Ovary (tissue), 9 donors: ENCODE results near the gene RPL37. TPM values are rescaled to one million over a fixed set of nuclear protein-coding genes. Genes with fewer than 3 reads are reported as not detected.

ENCODE experiments used
- DNase-seq, 5 donors: peaks; one replicate each; pipeline ENCODE4 v3.0.0-alpha.2; 2019 to 2020
- H3K27ac ChIP-seq, 2 donors: fragments of 200-600 bp; one replicate each; pipeline versions ENCODE4 v1.5.1 to v1.8.0; 2019 to 2022
- H3K27me3 ChIP-seq: fragments of 200-600 bp; one replicate; pipeline ENCODE4 v1.8.0; 2022
- H3K36me3 ChIP-seq: fragments of 200-600 bp; sonication (generic); one replicate; pipeline ENCODE4 v1.5.1; 2019
- H3K4me1 ChIP-seq: one replicate; pipeline ENCODE4 v1.8.1; 2013; ENCODE audit warnings: mild to moderate bottlenecking, moderate library complexity; ENCODE audit not compliant: insufficient read depth
- H3K4me3 ChIP-seq: fragments of 200-600 bp; sonication (generic); one replicate; pipeline ENCODE4 v1.5.1; 2017
- H3K9me3 ChIP-seq, 2 donors: fragments of 200-600 bp in 1 of 2; sonication (generic) in 1 of 2; one replicate each; pipeline versions ENCODE4 v1.5.1 to v1.8.1; 2013 to 2019; ENCODE audit warnings: mild to moderate bottlenecking in 1 of 2, moderate library complexity in 1 of 2
- EP300 ChIP-seq: sonication (generic); formaldehyde crosslinking; IDR thresholded peaks from one replicate; pipeline ENCODE4 v1.6.1; 2017; ENCODE audit warnings: antibody characterized with exemption
- POLR2A ChIP-seq: fragments of 450-650 bp; IDR thresholded peaks from one replicate; pipeline ENCODE4 v1.6.1; 2017; ENCODE audit warnings: antibody characterized with exemption, mild to moderate bottlenecking, moderate library complexity
- WGBS, 3 donors: extraction: QIAGEN DNeasy Blood & Tissue Kit in 1 of 3; methylation state at CpG; one replicate each; pipeline versions ENCODE4 v1.1.5 to v1.1.7; 2013 to 2017; 5-methylcytosine and 5-hydroxymethylcytosine counted together
- intact Hi-C, 4 donors: fragments of 100-400 bp; cut with DNase I; formaldehyde crosslinking; loops; one replicate each; pipeline versions ENCODE4 v1.11.0 to v1.15.1; 2022 to 2023
- polyA plus RNA-seq, 2 donors: library from polyadenylated mRNA; stranded (reverse); fragments of 200-250 nt in 1 of 2; fragments of 350-450 nt in 1 of 2; fragmentation: Illumina TruSeq in 1 of 2; extraction: RNeasy Lipid Tissue Mini Kit (QIAGEN cat#74804) in 1 of 2; gene quantifications; one replicate each; pipeline ENCODE4 v1.2.3, GENCODE V29; 2013 to 2014
- total RNA-seq, 7 donors: library from RNA; depleted of rRNA in 2 of 7; stranded (reverse); fragments of >200 nt in 2 of 7; fragmentation: NEBNext Ultra II Directional in 3 of 7; extraction: Animal tissue kit (Norgen Biotek cat#: 25700) in 3 of 7; gene quantifications; one replicate each; pipeline versions ENCODE4 v1.1.0 to v1.2.4, GENCODE V29; 2016 to 2023
- TF ChIP-seq, protein P1 (sequence below), 3 donors: fragments of 450-650 bp in 2 of 3; fragments of 200-600 bp in 1 of 3; IDR thresholded peaks; one replicate each; pipeline versions ENCODE4 v1.5.1 to v1.8.0; 2016 to 2022; ENCODE audit warnings: antibody characterized with exemption in 3 of 3, mild to moderate bottlenecking in 1 of 3
- donor health status: DM: no; HTN: no; CAD: no; lungs with moderate emphysema.
- donor health status: DM: no; HTN: no; CAD: no.
- donor health status: Bipolar disorder and iron deficiency.
- donor health status: DM: yes; HTN: yes; CAD: no.
- donor health status: DM: no; HTN: no; CAD: no.
- donor health status: DM: yes; HTN: yes; CAD: no.

Gene RPL37
- total and polyA plus RNA-seq, 9 donors = 686 to 4,164 (median 2,386) TPM

GRCh38 chr5:40847525-40847924 is 12.5 kb upstream of the RPL37 start:
- H3K4me3 ChIP-seq = no peak overlapping the region
- no peaks in the 10 kb centered on the region for H3K9me3 ChIP-seq
- intact Hi-C loops = no loop called here
- TF ChIP-seq, protein P1, sequence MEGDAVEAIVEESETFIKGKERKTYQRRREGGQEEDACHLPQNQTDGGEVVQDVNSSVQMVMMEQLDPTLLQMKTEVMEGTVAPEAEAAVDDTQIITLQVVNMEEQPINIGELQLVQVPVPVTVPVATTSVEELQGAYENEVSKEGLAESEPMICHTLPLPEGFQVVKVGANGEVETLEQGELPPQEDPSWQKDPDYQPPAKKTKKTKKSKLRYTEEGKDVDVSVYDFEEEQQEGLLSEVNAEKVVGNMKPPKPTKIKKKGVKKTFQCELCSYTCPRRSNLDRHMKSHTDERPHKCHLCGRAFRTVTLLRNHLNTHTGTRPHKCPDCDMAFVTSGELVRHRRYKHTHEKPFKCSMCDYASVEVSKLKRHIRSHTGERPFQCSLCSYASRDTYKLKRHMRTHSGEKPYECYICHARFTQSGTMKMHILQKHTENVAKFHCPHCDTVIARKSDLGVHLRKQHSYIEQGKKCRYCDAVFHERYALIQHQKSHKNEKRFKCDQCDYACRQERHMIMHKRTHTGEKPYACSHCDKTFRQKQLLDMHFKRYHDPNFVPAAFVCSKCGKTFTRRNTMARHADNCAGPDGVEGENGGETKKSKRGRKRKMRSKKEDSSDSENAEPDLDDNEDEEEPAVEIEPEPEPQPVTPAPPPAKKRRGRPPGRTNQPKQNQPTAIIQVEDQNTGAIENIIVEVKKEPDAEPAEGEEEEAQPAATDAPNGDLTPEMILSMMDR (IDR thresholded peaks at IDR 0.05) = no peak
- TF ChIP-seq EP300 (no peak), POLR2A (no peak)
- WGBS, 3 donors = 79 to 91% (median 86%) methylated on average over 1 of the region's 1 CpG
- H3K36me3 ChIP-seq = no peaks in the 10 kb centered on the region
- no peak for DNase-seq
- no peak overlapping the region for H3K27ac ChIP-seq
- H3K4me1 ChIP-seq = peaks cover 2% of the 10 kb centered on the region
- no peaks in the 10 kb centered on the region for H3K27me3 ChIP-seq

DNA sequence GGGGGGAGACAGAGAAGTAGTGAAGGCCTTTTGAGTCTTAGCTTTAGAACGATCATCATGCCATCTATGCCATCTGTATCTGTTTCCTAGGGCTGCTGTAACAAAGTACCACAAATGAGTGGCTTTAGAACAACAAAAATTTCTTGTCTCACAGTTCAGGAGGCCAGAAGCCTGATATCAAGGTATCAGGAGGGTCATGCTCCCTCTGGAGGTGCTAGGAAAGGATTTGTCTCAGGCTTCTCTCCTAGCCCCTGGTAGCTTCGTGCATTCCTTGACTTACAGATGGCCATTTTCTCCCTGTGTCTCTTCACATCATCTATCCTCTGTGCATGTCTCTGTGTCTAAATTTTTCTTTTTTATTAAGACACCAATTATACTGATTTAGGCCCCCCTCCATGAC is 11.3 kb upstream of the RPL37 start:
- no peak for DNase-seq
- TF ChIP-seq, protein P1 (IDR thresholded peaks at IDR 0.05) = no peak
- TF ChIP-seq EP300 (no peak), POLR2A (no peak)
- H3K4me3 ChIP-seq = no peak overlapping the region
- H3K27me3 ChIP-seq = no peaks in the 10 kb centered on the region
- peaks cover 3% of the 10 kb centered on the region for H3K4me1 ChIP-seq
- H3K36me3 ChIP-seq = no peaks in the 10 kb centered on the region
- WGBS, 3 donors = 87 to 95% (median 90%) methylated on average over 2 of the region's 2 CpGs
- intact Hi-C loops = no loop called here
- no peaks in the 10 kb centered on the region for H3K9me3 ChIP-seq
- no peak overlapping the region for H3K27ac ChIP-seq

DNA sequence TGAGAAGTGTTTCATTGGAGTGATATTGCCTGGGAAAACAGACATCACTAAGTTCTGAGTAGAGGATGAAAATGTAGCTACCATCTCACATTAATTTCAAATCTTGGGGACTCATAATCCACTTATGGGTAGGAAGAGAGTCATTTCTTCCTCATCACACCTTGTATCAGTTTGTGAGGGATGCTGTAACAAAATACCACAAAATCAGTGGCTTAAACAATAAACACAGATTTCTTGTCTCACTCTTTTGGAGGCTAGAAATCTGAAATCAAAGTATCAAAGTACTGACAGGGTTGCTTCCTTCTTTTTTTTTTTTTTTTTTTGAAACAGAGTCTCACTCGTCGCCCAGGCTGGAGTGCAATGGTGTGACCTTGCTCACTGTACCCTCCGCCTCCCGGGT is 9.5 kb upstream of the RPL37 start:
- WGBS, 3 donors = 85 to 96% (median 91%) methylated on average over 4 of the region's 4 CpGs
- Histone ChIP-seq H3K36me3 (no peaks in the 10 kb centered on the region), H3K27ac (no peak overlapping the region), H3K9me3 (no peaks in the 10 kb centered on the region), H3K27me3 (no peaks in the 10 kb centered on the region), H3K4me1 (peaks cover 5% of the 10 kb centered on the region), H3K4me3 (no peak overlapping the region)
- intact Hi-C loops = no loop called here
- DNase-seq = no peak
- no peak for TF ChIP-seq POLR2A
- TF ChIP-seq EP300 = no peak
- TF ChIP-seq, protein P1 (IDR thresholded peaks at IDR 0.05) = no peak

- 18 to 35% (median 30%) methylated on average over 2 of the region's 2 CpGs for whole genome bisulfite sequencing, 3 donors
- peak overlapping the region; percentile 31 for H3K4me3 ChIP-seq
- intact Hi-C loops = no loop called here
- no peak for DNase-seq
- H3K27me3 ChIP-seq = no peaks in the 10 kb centered on the region
- no peak overlapping the region for H3K27ac ChIP-seq
- H3K9me3 ChIP-seq = no peaks in the 10 kb centered on the region
- no peaks in the 10 kb centered on the region for H3K36me3 ChIP-seq
- TF ChIP-seq, protein P1 (IDR thresholded peaks at IDR 0.05) = no peak
- TF ChIP-seq POLR2A (no peak), EP300 (no peak)
- peaks cover 5% of the 10 kb centered on the region for H3K4me1 ChIP-seq
Measured at GRCh38 chr5:40842351-40842750, 7.3 kb upstream of the RPL37 start.
